ENCODE results near the gene ITGAL. TPM values are rescaled to one million over a fixed set of nuclear protein-coding genes. Genes with fewer than 3 reads are reported as not detected.
"Not testable (repeated sequence)": the region's sequence is repeated elsewhere in the genome, so short reads cannot be mapped to it uniquely, and the experiment has no call there.

ITGAL gene
- polyA plus RNA-seq, 1 donor = 2.1 TPM

DNA sequence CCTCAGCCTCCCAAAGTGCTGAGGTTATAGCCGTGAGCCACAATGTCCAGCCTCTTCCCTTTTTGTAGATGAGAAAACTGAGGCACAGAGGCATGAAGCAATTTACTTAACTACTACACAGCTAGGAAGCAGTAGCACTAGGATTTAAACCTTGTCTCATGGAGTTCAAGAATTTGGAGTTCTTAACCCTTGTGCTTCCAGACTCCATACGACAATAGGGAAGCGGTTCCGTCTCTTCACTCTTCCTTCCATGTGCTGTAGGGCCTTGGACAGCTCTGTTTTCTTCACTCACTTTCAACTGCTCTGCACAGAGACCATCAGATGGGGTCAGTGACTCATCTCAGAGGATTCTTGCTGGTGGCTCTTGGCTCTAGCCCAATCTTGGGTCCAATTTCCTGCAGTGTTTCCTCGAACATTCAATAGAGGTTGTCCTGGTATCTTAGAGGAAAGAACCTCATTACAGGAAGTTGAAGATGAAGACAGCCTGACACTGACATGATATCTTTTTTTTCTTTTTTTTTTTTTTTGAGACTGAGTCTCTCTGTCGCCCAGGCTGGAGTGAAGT, 19.3 kb downstream of the ITGAL start:
- DNase-seq = no peak

DNA sequence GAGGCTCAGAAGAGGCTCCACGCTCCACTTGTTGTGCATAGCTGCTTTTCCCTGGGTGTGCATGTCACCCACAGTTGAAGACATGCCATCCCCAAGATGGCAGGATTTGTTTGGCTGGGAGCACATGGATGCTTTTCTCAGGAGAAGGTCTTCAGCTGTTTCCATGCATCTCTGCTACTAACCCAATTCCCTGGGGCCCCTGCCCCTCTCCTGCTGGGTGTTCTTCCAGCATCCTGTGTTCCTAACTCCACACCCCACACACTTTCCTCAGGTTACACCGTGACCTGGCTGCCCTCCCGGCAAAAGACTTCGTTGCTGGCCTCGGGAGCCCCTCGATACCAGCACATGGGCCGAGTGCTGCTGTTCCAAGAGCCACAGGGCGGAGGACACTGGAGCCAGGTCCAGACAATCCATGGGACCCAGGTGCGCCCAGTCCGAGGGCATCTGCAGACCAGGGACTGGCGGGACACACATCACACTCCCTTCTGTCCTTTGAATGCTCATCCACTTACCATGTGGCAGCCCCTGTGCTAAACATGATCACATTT, 21.5 kb downstream of the ITGAL start:
- no peak for DNase-seq

DNA sequence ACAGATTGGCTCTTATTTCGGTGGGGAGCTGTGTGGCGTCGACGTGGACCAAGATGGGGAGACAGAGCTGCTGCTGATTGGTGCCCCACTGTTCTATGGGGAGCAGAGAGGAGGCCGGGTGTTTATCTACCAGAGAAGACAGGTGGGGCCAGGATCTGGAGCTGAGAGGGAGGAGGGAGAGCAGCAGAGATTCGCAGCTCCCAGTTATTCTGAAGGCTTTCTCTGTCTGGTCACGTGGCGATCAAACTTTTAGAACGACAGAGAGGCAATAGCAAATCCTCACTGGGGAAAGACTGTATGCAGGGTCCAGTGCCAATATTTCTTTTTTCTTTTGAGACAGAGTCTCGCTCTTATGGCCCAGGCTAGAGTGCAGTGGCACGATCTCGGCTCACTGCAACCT, 22.2 kb downstream of the ITGAL start:
- DNase-seq = no peak

DNA sequence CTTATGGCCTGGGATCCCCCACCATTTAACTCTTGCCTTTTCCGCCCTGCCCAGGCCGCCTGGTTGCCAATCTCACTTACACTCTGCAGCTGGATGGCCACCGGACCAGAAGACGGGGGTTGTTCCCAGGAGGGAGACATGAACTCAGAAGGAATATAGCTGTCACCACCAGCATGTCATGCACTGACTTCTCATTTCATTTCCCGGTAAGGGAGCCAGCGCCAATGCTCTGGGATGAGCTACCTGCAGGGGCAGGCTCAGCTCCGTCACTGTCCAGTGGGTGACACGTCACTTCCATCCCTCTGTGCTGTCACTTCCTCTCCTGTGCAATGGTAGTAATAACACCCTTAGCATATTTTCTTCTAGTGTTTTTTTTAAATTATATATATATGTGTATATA, 26.7 kb downstream of the ITGAL start:
- no peak for DNase-seq

- DNase-seq = no peak
These were observed 31.1 kb downstream of the ITGAL start for GRCh38 chr16:30503403-30504296.

- DNase-seq = no peak
These were observed 36.7 kb downstream of the ITGAL start for GRCh38 chr16:30509081-30509765.

DNA sequence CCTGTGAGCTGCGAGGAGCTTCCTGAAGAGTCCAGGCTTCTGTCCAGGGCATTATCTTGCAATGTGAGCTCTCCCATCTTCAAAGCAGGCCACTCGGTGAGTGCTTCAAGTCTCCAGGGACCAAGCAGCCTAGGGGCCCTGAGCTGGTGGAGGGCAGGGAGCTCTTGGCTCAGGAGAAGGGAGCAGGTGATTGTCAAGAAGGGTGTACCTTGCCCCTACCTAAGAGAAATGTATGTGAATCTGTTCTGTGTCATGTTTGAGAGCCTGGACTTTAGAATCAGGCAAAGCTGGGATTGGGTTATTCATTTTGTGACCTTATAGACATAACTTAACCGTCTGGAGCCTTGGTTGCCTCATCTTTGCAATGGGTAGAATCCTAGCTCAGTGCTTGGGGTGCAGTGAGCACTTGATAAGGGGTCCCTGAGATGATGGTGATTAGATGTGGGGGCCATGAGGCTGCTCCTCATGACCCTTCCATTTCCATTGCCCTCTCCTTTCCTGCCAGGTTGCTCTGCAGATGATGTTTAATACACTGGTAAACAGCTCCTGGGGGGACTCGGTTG, 37.9 kb downstream of the ITGAL start:
- no peak for DNase-seq

GRCh38 chr16:30511509-30511908, 39.0 kb downstream of the ITGAL start:
- DNase-seq = no peak

GRCh38 chr16:30515275-30515674, 42.7 kb downstream of the ITGAL start:
- DNase-seq = no peak

DNA sequence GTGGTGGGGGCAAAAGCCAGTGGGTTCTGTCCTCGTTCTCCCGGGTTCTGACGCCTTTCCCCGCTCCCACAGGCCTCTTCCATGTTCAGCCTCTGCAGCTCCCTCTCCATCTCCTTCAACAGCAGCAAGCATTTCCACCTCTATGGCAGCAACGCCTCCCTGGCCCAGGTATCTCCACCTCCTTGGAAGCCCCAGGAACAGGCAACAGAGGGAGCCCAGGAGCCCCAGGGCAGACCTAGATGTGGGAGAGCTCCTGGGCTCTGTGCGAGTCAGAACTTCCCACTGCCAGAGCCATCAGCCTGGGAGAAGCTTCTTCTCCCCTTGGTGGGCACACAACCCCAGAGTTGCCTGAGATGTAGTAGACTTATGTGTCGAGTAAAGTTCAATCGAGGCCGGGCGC, 46.0 kb downstream of the ITGAL start:
- no peak for DNase-seq

DNA sequence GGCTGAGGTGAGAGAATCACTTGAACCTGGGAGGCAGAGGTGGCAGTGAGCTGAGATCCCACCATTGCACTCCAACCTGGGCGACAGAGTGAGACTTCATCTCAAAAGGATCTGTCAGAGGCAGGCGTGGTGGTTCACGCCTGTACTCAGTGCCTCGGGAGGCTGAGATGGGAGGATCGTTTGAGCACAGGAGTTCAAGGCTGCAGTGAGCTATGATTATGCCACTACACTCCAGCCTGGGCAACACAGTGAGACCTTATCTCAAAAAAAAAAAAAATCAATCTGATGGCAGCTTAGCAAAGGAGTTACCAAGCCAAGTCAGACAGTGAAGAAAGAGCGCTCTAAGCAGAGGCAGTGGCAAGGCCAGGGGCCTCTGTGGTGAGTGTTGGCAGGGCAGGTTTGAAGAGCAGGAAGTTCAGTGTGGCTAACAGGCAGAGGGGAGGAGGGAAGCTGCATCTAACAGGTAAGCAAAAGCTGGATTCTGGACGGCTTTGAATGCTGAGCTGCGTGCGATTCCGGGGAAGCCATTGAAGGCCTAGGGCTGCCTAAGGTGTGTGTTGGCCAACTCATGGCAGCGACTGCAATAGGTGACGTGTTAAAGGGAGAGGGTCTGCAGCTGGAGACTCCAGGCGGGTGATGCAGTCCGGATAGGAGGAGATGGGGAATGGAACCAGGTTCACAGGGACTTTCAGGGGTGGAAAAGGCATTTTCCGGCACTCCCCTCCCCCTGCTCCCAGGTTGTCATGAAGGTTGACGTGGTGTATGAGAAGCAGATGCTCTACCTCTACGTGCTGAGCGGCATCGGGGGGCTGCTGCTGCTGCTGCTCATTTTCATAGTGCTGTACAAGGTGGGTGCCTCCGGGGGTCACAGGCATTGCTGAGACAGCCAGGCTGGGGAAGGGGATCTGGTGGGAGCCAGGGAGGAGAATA, 46.8 kb downstream of the ITGAL start:
- DNase-seq = no peak

- no peak for DNase-seq
These were observed 48.9 kb downstream of the ITGAL start for GRCh38 chr16:30521476-30521872.

- no peak for DNase-seq
These were observed 49.5 kb downstream of the ITGAL start for GRCh38 chr16:30521873-30522641.

DNA sequence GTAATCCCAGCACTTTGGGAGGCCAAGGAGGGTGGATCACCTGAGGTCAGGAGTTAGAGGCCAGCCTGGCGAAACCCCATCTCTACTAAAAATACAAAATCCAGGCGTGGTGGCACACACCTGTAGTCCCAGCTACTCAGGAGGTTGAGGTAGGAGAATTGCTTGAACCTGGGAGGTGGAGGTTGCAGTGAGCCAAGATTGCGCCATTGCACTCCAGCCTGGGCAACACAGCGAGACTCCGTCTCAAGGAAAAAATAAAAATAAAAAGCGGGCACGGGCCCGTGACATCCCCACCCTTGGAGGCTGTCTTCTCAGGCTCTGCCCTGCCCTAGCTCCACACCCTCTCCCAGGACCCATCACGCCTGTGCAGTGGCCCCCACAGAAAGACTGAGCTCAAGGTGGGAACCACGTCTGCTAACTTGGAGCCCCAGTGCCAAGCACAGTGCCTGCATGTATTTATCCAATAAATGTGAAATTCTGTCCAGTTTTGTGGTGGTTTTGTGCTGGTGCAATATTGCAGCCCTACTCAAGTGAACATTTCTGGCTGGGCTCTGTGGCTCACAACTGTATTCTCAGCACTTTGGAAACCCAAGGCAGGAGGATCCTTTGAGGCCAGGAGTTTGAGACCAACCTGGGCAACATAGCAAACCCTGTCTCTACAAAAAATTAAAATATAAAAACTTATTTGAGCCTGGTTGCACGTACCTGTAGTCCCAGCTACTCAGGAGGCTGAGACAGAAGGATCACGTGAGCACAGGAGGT, 50.3 kb downstream of the ITGAL start:
- not testable (repeated sequence) for DNase-seq

- no peak for DNase-seq
These were observed 51.4 kb downstream of the ITGAL start for GRCh38 chr16:30523768-30524574.

DNA sequence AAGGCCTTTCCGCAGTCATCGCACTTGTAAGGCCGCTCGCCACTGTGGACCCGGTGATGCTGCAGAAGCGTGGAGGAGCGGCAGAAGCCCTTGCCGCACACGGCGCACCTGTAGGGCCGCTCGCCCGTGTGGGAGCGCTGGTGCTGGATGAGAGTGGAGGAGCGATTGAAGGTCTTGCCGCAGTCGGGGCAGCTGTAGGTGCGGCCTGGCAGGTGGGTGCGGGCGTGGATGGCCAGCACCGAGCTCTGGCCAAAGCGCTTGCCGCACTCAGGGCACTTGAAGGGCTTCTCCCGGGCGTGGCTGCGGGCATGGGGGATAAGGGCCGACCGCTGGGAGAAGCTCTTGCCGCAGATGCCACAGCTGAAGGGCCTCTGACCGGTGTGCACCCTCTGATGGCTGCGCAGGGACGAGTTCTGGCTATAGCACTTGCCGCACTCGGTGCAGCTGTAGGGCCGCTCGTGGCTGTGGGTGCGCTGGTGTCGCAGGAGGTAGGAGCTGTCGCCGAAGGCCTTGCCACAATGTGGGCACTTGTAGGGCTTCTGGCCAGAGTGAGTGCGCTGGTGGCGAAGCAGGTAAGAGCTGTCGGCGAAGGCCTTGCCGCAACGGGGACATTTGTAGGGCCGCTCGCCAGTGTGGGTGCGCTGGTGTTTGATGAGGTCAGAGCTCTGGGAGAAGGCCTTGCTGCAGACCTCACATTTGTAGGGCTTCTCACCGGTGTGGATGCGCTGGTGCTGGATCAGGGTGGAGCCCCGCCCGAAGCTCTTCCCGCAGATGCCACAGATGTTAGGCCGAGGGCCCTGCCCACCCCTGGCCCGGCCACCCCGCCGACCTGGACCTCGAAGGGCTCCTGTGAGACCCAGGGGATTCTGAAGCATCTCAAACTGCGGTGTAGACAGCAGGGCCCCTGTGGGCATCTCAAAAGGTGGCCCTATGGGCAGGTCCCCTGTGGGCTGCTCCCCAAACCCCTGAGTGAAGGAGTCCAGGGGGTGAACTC, 52.3 kb downstream of the ITGAL start:
- no peak for DNase-seq

DNA sequence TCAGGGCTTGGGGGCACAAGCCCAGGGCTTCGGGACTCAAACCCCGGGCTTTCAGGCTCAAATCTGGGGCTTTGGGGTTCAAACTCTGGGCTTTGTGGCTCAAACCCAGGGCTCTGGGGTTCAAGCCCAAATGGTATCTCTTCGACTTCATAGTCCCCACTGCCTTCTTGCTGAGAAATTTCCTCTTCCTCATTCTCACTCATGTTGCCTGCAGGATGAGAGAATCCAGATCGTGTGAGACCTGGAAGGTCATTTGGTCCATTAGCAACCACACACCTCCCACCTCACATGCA, 53.2 kb downstream of the ITGAL start:
- DNase-seq = no peak
